ENCODE measurements around the gene FNDC5.
"Not testable (repeated sequence)": the region's sequence is repeated elsewhere in the genome, so short reads cannot be mapped to it uniquely, and the experiment has no call there.

Gene FNDC5

GRCh38 chr1:32870615-32871363 is at the start of gene FNDC5:
Gene FNDC5 (minus strand): TSS chr1:32870912.
- no peak for DNase-seq

GRCh38 chr1:32919811-32920733 is 49.4 kb upstream of the FNDC5 start:
- no peak for DNase-seq

- DNase-seq, result no peak
Observed at GRCh38 chr1:32918179-32918578, 47.5 kb upstream of the FNDC5 start.

GRCh38 chr1:32917521-32917920 is 46.8 kb upstream of the FNDC5 start:
- no peak for DNase-seq

- no peak for DNase-seq
Observed at GRCh38 chr1:32915766-32916706, 45.3 kb upstream of the FNDC5 start.

- no peak for DNase-seq
Observed at GRCh38 chr1:32910319-32910718, 39.6 kb upstream of the FNDC5 start.

- DNase-seq, result no peak
Observed at GRCh38 chr1:32907435-32907834, 36.7 kb upstream of the FNDC5 start.

GRCh38 chr1:32906654-32907053 is 35.9 kb upstream of the FNDC5 start:
- DNase-seq, result no peak

- DNase-seq, result not testable (repeated sequence)
Observed at GRCh38 chr1:32905588-32905987, 34.9 kb upstream of the FNDC5 start.

- DNase-seq, result no peak
Observed at GRCh38 chr1:32904797-32905196, 34.1 kb upstream of the FNDC5 start.

- no peak for DNase-seq
Observed at GRCh38 chr1:32903991-32904785, 33.5 kb upstream of the FNDC5 start.

- DNase-seq, result no peak
Observed at GRCh38 chr1:32902535-32902920, 31.8 kb upstream of the FNDC5 start.

GRCh38 chr1:32901823-32902534 is 31.3 kb upstream of the FNDC5 start:
- no peak for DNase-seq

- no peak for DNase-seq
Observed at GRCh38 chr1:32900956-32901822, 30.5 kb upstream of the FNDC5 start, which contains the start of gene TMEM54. Gene TMEM54 (minus strand): TSS chr1:32901389. CDS start chr1:32901238, 151 bp downstream.

GRCh38 chr1:32900371-32900955 is 29.8 kb upstream of the FNDC5 start:
- no peak for DNase-seq

- DNase-seq, result no peak
Observed at GRCh38 chr1:32899586-32900296, 29.0 kb upstream of the FNDC5 start.

- DNase-seq, result no peak
Observed at GRCh38 chr1:32898958-32899357, 28.2 kb upstream of the FNDC5 start.

- no peak for DNase-seq
Observed at GRCh38 chr1:32898056-32898455, 27.3 kb upstream of the FNDC5 start.
